Fibroblast of mammary gland (primary cell): Measurements from ENCODE around the gene INHBE.

ENCODE experiments used
- DNase-seq: peaks from one replicate; pipeline ENCODE4 v3.0.0-alpha.2; 2010; ENCODE audit warnings: low read depth
- H3K4me3 ChIP-seq: 2 replicates; pipeline ENCODE4 v1.5.1; 2011; ENCODE audit warnings: low read depth, mild to moderate bottlenecking, low read length, moderate library complexity; ENCODE audit not compliant: control insufficient read depth
- TF ChIP-seq, protein P1 (sequence below): conservative IDR thresholded peaks from 2 replicates; pipeline ENCODE4 v1.5.1; 2011; ENCODE audit warnings: low read depth, low read length, inconsistent platforms; ENCODE audit not compliant: control insufficient read depth, insufficient read depth

Gene INHBE

DNA sequence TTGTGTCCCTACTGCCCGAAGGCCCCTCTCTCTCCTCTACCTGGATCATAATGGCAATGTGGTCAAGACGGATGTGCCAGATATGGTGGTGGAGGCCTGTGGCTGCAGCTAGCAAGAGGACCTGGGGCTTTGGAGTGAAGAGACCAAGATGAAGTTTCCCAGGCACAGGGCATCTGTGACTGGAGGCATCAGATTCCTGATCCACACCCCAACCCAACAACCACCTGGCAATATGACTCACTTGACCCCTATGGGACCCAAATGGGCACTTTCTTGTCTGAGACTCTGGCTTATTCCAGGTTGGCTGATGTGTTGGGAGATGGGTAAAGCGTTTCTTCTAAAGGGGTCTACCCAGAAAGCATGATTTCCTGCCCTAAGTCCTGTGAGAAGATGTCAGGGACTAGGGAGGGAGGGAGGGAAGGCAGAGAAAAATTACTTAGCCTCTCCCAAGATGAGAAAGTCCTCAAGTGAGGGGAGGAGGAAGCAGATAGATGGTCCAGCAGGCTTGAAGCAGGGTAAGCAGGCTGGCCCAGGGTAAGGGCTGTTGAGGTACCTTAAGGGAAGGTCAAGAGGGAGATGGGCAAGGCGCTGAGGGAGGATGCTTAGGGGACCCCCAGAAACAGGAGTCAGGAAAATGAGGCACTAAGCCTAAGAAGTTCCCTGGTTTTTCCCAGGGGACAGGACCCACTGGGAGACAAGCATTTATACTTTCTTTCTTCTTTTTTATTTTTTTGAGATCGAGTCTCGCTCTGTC lies 1.8 kb downstream of the INHBE start:
- no peak for DNase-seq
- TF ChIP-seq, protein P1, sequence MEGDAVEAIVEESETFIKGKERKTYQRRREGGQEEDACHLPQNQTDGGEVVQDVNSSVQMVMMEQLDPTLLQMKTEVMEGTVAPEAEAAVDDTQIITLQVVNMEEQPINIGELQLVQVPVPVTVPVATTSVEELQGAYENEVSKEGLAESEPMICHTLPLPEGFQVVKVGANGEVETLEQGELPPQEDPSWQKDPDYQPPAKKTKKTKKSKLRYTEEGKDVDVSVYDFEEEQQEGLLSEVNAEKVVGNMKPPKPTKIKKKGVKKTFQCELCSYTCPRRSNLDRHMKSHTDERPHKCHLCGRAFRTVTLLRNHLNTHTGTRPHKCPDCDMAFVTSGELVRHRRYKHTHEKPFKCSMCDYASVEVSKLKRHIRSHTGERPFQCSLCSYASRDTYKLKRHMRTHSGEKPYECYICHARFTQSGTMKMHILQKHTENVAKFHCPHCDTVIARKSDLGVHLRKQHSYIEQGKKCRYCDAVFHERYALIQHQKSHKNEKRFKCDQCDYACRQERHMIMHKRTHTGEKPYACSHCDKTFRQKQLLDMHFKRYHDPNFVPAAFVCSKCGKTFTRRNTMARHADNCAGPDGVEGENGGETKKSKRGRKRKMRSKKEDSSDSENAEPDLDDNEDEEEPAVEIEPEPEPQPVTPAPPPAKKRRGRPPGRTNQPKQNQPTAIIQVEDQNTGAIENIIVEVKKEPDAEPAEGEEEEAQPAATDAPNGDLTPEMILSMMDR: no peak
- H3K4me3 ChIP-seq: no peak overlapping the region

- H3K4me3 ChIP-seq: peak overlapping the region; percentile 79
- TF ChIP-seq, protein P1: no peak
- DNase-seq: no peak
These were observed 3.6 kb downstream of the INHBE start for GRCh38 chr12:57458665-57459054.

DNA sequence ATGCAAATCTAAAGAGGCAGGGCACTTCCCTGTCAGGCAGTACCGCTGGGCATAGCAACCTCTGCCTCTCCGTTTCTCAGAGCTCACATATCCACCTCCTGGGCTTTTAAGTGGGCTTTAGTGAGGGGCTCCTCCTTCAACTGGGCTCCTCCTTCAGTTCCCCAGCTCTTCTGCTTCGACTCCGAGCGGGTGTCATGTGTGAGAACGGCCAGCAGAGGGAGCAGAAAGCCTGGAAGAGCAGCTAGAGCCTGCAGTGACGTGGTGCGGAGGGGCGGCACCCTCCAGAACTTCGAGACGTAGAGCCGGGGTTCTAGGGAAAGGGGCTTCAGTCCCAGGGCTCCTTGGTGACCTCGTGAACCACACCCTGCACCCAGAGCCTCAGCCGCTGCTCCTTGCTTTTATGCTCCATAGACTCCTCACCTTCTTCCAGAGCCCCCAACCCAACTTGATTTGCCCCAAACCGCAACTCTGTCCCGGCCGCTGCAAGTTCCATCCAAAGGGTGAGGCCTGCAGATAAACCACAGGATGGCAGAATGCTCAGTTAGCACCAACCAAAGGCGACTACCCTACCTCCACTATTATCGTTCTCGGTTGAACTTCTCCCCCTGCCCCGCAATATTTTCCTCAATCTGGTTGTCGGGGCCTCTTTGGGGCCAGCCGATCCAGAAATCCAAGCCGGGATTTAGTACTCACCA lies 4.1 kb downstream of the INHBE start:
- peak overlapping the region; percentile 79 for H3K4me3 ChIP-seq
- TF ChIP-seq, protein P1: peak; percentile 87
- peak; percentile 94 for DNase-seq

- TF ChIP-seq, protein P1: no peak
- H3K4me3 ChIP-seq: peak within 1 kb of the TSS; percentile 79
- DNase-seq: no peak
These were observed 4.8 kb downstream of the INHBE start, which contains the start of gene GLI1 for GRCh38 chr12:57459750-57460467. TSS of gene GLI1 (plus strand) at chr12:57459785. CDS start at chr12:57463692, 3,907 bp downstream.

GRCh38 chr12:57460468-57460784 lies 5.3 kb downstream of the INHBE start:
- TF ChIP-seq, protein P1: no peak
- peak overlapping the region; percentile 79 for H3K4me3 ChIP-seq
- DNase-seq: no peak

GRCh38 chr12:57460841-57461275 lies 5.8 kb downstream of the INHBE start:
- DNase-seq: no peak
- TF ChIP-seq, protein P1: no peak
- H3K4me3 ChIP-seq: peak overlapping the region; percentile 71
